GM23248 (cell line): ENCODE measurements around the gene PKD2L1. TPM values are rescaled to one million over a fixed set of nuclear protein-coding genes. Genes with fewer than 3 reads are reported as not detected.

ENCODE experiments used
- DNase-seq: peaks from one replicate; pipeline ENCODE4 v3.0.0-alpha.2; 2015
- H2AFZ ChIP-seq: fragments of 200-600 bp; sonication (generic); 2 replicates; pipeline ENCODE4 v1.6.1; 2016; ENCODE audit warnings: antibody characterized with exemption
- H3F3A ChIP-seq: fragments of 200-600 bp; sonication (generic); 2 replicates; pipeline ENCODE4 v1.6.1; 2016; ENCODE audit warnings: mild to moderate bottlenecking, antibody characterized with exemption, mixed run types; ENCODE audit not compliant: insufficient read depth
- H3K27ac ChIP-seq: fragments of 200-600 bp; sonication (generic); 2 replicates; pipeline ENCODE4 v1.5.1; 2016; ENCODE audit warnings: mild to moderate bottlenecking
- H3K27me3 ChIP-seq: fragments of 200-600 bp; sonication (generic); replicated peaks from 2 replicates; pipeline ENCODE4 v1.6.1; 2016; ENCODE audit warnings: mild to moderate bottlenecking; ENCODE audit not compliant: insufficient read depth
- H3K36me3 ChIP-seq: fragments of 200-600 bp; sonication (generic); 2 replicates; pipeline ENCODE4 v1.6.1; 2016; ENCODE audit warnings: low read depth, mild to moderate bottlenecking
- H3K4me1 ChIP-seq: fragments of 200-600 bp; sonication (generic); 2 replicates; pipeline ENCODE4 v1.6.1; 2016; ENCODE audit warnings: mild to moderate bottlenecking; ENCODE audit not compliant: insufficient read depth
- H3K4me2 ChIP-seq: fragments of 200-600 bp; sonication (generic); one replicate; pipeline ENCODE4 v1.6.1; 2016; ENCODE audit warnings: mild to moderate bottlenecking; ENCODE audit not compliant: unreplicated experiment
- H3K4me3 ChIP-seq: fragments of 200-600 bp; sonication (generic); 2 replicates; pipeline ENCODE4 v1.5.1; 2016; ENCODE audit warnings: mild to moderate bottlenecking
- H3K79me2 ChIP-seq: fragments of 200-600 bp; sonication (generic); 2 replicates; pipeline ENCODE4 v1.6.1; 2016; ENCODE audit warnings: mild to moderate bottlenecking; ENCODE audit not compliant: insufficient read depth
- H3K9ac ChIP-seq: fragments of 200-600 bp; sonication (generic); 2 replicates; pipeline ENCODE4 v1.6.1; 2016; ENCODE audit warnings: mild to moderate bottlenecking
- H3K9me2 ChIP-seq: fragments of 200-600 bp; sonication (generic); 2 replicates; pipeline ENCODE4 v1.6.1; 2016; ENCODE audit warnings: mixed run types, mild to moderate bottlenecking, moderate library complexity; ENCODE audit not compliant: insufficient read depth
- H3K9me3 ChIP-seq: fragments of 200-600 bp; sonication (generic); one replicate; pipeline ENCODE4 v1.6.1; 2017; ENCODE audit warnings: low read depth
- H4K20me1 ChIP-seq: fragments of 200-600 bp; sonication (generic); 2 replicates; pipeline ENCODE4 v1.6.0; 2016; ENCODE audit not compliant: insufficient read depth
- EZH2 ChIP-seq: fragments of 200-600 bp; sonication (generic); IDR thresholded peaks from 2 replicates; pipeline ENCODE4 v1.6.1; 2018; ENCODE audit warnings: antibody characterized with exemption, mild to moderate bottlenecking; ENCODE audit not compliant: insufficient read depth, poor library complexity, severe bottlenecking
- EZH2phosphoT487 ChIP-seq: fragments of 200-600 bp; sonication (generic); IDR thresholded peaks from 2 replicates; pipeline ENCODE4 v1.6.1; 2018; ENCODE audit warnings: antibody characterized with exemption, moderate library complexity, mild to moderate bottlenecking, low read depth; ENCODE audit not compliant: insufficient read depth
- WGBS, 2 experiments: methylation state at CpG; one replicate each; pipeline ENCODE4 v1.1.6; 2015 to 2017; ENCODE audit warnings: low lambda C conversion rate in 2 of 2, low coverage in 1 of 2; ENCODE audit errors: missing lambda C conversion rate in 2 of 2; 5-methylcytosine and 5-hydroxymethylcytosine counted together
- in situ Hi-C: fragments of 300-500 bp; cut with MboI; formaldehyde crosslinking; loops from 2 replicates; pipeline ENCODE4 v1.15.0; 2020
- polyA plus RNA-seq: library from polyadenylated mRNA; unstranded; fragments of >200 nt; fragmentation: Nextera tagmentation; extraction: Ambion mirVana; gene quantifications from 2 replicates; pipeline ENCODE4 v1.2.1, GENCODE V29; 2016
- total RNA-seq: library from RNA; depleted of rRNA; stranded (reverse); fragments of >200 nt; shearing (Covaris generic); gene quantifications from 2 replicates; pipeline ENCODE4 v1.2.3, GENCODE V29; 2014

Gene PKD2L1
- total and polyA plus RNA-seq, 2 experiments from 2014 or later = not detected

DNA sequence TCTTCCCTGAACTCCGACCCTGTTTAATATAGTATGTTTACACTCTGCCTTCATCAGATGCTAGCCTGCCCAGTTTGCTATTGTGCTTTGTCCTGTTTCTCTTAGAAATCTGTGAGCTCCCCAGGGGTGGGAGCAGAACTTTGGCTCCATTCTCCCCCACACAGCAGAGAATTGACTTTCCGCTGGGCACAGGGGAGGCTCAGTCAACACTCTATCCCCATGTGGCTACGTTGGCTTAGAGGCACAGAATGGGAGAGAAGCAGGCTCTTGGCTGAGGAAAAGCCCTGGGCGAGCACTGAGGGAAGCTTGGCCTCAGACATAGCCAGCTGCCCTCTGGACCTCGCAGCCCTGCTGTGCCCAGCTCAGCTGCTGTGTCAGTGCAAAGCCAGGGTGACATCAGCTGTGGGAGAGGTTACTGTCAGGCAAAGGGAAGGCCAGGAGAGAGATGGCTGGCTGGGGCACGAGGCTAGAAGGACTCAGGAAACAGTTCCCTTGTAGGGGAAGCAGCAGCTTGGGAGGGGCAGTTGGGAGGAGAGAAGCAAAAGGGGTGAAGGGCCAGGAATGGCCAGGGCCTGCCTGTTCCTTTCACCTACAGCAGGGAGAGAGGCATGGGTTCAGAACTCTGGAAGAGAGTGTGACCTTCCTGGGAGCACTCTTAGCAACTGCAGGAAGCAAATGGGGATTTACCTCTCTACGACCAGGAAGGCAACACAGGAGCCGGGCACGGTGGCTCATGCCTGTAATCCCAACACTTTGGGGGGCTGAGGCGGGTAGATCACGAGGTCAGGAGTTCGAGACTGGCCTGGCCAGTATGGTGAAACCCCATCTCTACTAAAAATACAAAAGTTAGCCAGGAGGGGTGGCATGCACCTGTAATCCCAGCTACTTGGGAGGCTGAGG, 11.2 kb upstream of the PKD2L1 start:
- H4K20me1 ChIP-seq = no peaks in the 10 kb centered on the region
- H3K9me3 ChIP-seq = no peaks in the 10 kb centered on the region
- DNase-seq = no peak
- in situ Hi-C loops = loop anchor here (5.0 to 25.0 kb wide), 3 partner anchors 91 to 546 kb away; partner anchors contain the start of gene SEC31B
- H3K79me2 ChIP-seq = no peaks in the 10 kb centered on the region
- TF ChIP-seq EZH2phosphoT487 = no peak
- TF ChIP-seq EZH2 = no peak
- 68 to 70% methylated on average over 12 of the region's 12 CpGs for WGBS, 2 experiments
- H3K9me2 ChIP-seq = no peaks in the 10 kb centered on the region
- no peak overlapping the region for H3K4me2 ChIP-seq
- no peaks in the 10 kb centered on the region for H3K27me3 ChIP-seq
- H3K36me3 ChIP-seq = no peaks in the 10 kb centered on the region
- no peak overlapping the region for H3K4me3 ChIP-seq
- H2AFZ ChIP-seq = no peak overlapping the region
- H3K4me1 ChIP-seq = peaks cover 7% of the 10 kb centered on the region; the same call in 1 of the 2 replicates
- no peak overlapping the region for H3K9ac ChIP-seq
- H3F3A ChIP-seq = no peaks in the 10 kb centered on the region
- no peak overlapping the region for H3K27ac ChIP-seq

DNA sequence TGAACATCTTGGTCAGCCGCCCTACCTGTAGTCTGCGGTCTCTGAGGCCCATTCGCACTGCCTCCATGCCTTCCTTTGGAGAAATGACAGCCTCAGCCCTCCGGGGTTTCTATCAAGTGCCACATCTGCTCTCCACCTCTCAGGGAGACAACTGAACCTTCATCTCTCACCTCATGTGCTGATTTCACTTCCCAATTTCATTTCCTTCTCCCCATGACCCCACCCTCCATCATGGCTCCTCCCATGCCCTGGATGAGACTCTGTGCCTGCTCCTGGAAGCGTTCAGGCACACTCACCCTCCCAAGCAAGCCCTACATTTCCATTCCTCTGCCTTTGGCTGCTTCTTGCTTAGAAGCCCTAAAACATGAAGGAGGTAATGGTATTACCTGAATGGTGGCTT, 9.2 kb upstream of the PKD2L1 start:
- Histone ChIP-seq H3K79me2 (no peaks in the 10 kb centered on the region), H3K4me1 (no peaks in the 10 kb centered on the region), H3K9me3 (no peaks in the 10 kb centered on the region), H4K20me1 (no peaks in the 10 kb centered on the region), H3K9ac (no peak overlapping the region), H3F3A (no peaks in the 10 kb centered on the region), H3K27ac (no peak overlapping the region), H3K4me2 (no peak overlapping the region), H3K36me3 (no peaks in the 10 kb centered on the region), H3K9me2 (no peaks in the 10 kb centered on the region), H2AFZ (no peak overlapping the region), H3K4me3 (no peak overlapping the region), H3K27me3 (peaks cover 7% of the 10 kb centered on the region)
- WGBS, 2 experiments = 48 to 53% methylated on average over 5 of the region's 5 CpGs
- no peak for TF ChIP-seq EZH2phosphoT487
- no peak for TF ChIP-seq EZH2
- in situ Hi-C loops = loop anchor here (25.0 kb wide), 1 partner anchor 548 kb away; no protein-coding TSS in a partner anchor
- no peak for DNase-seq

DNA sequence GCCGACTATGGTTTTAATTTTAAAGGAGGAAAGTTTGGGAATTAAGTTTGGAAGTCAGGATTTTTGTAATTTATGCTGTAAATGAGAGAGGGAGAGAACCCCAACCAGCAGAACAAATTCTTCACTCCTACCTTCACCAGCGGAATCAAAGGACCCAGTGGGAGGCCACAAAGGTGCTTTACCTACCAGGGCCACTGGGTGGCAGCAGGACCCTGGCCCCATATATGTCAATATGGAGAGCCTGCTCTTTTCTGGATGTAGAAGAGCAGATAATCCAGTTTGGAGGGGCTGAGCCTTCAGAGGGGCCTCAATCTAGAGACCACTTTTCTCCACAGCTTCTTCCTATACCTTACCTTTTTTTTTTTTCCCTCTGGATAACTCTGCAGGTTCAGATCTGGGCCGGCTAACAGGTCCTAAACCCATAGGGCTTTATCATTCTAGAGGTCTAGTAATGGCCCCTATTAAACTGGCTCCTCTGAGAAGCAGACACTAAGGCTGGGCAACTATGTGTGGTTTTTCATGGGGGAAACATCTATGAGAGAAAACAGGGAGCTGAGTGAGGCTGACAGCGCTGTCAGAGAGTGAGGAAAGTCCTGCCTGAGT, 8.5 kb upstream of the PKD2L1 start:
- DNase-seq = peak; percentile 75
- in situ Hi-C loops = loop anchor here (25.0 kb wide), 1 partner anchor 549 kb away; no protein-coding TSS in a partner anchor
- no peak overlapping the region for H3K9ac ChIP-seq

GRCh38 chr10:100334762-100335161, 4.7 kb upstream of the PKD2L1 start:
- H3K4me2 ChIP-seq = no peak overlapping the region
- no peak overlapping the region for H3K27ac ChIP-seq
- H3K9ac ChIP-seq = no peak overlapping the region
- no peak for TF ChIP-seq EZH2
- no peak for TF ChIP-seq EZH2phosphoT487
- no peaks in the 10 kb centered on the region for H3K9me2 ChIP-seq
- no peaks in the 10 kb centered on the region for H3K9me3 ChIP-seq
- H4K20me1 ChIP-seq = no peaks in the 10 kb centered on the region
- no peak for DNase-seq
- H3K79me2 ChIP-seq = no peaks in the 10 kb centered on the region
- no peaks in the 10 kb centered on the region for H3F3A ChIP-seq
- in situ Hi-C loops = loop anchor here (25.0 kb wide), 1 partner anchor 553 kb away; no protein-coding TSS in a partner anchor
- no peak overlapping the region for H3K4me3 ChIP-seq
- H3K4me1 ChIP-seq = no peaks in the 10 kb centered on the region
- WGBS, 2 experiments = 69 to 71% methylated on average over 9 of the region's 9 CpGs
- H3K36me3 ChIP-seq = no peaks in the 10 kb centered on the region
- peaks cover 40% of the 10 kb centered on the region for H3K27me3 ChIP-seq
- H2AFZ ChIP-seq = no peak overlapping the region

More for the DNA sequence above, 8.5 kb upstream of the PKD2L1 start:
- no peak overlapping the region for H3K4me2 ChIP-seq
- no peaks in the 10 kb centered on the region for H3F3A ChIP-seq
- no peaks in the 10 kb centered on the region for H4K20me1 ChIP-seq
- no peaks in the 10 kb centered on the region for H3K9me2 ChIP-seq
- no peak overlapping the region for H3K4me3 ChIP-seq
- no peaks in the 10 kb centered on the region for H3K36me3 ChIP-seq
- H3K27me3 ChIP-seq = peaks cover 10% of the 10 kb centered on the region
- H2AFZ ChIP-seq = no peak overlapping the region
- 31 to 33% methylated on average over 4 of the region's 4 CpGs for WGBS, 2 experiments
- H3K9me3 ChIP-seq = no peaks in the 10 kb centered on the region
- no peaks in the 10 kb centered on the region for H3K4me1 ChIP-seq
- H3K79me2 ChIP-seq = no peaks in the 10 kb centered on the region
- no peak overlapping the region for H3K27ac ChIP-seq
- no peak for TF ChIP-seq EZH2phosphoT487
- TF ChIP-seq EZH2 = no peak
